Gastroesophageal sphincter (tissue), 3 donors: ENCODE results near the gene OR2H1.

Experiments used
- EP300 ChIP-seq: sonication (generic); formaldehyde crosslinking; IDR thresholded peaks from one replicate; pipeline ENCODE4 v1.6.1; 2017; ENCODE audit warnings: antibody characterized with exemption, mild to moderate bottlenecking
- POLR2A ChIP-seq, 2 donors: fragments of 450-650 bp; IDR thresholded peaks; one replicate each; pipeline ENCODE4 v1.6.1; 2017; ENCODE audit warnings: antibody characterized with exemption in 2 of 2, mild to moderate bottlenecking in 2 of 2, moderate library complexity in 1 of 2
- POLR2AphosphoS5 ChIP-seq: sonication (generic); formaldehyde crosslinking; IDR thresholded peaks from one replicate; pipeline ENCODE4 v1.6.1; 2017; ENCODE audit warnings: antibody characterized with exemption
- TF ChIP-seq, protein P1 (sequence below), 4 experiments: fragments of 200-600 bp in 2 of 4; fragments of 450-650 bp in 2 of 4; sonication (generic) in 1 of 4; IDR thresholded peaks; one replicate each; pipeline ENCODE4 v1.5.1; 2017 to 2019; ENCODE audit warnings: antibody characterized with exemption in 4 of 4, mild to moderate bottlenecking in 2 of 4, moderate library complexity in 2 of 4

DNA sequence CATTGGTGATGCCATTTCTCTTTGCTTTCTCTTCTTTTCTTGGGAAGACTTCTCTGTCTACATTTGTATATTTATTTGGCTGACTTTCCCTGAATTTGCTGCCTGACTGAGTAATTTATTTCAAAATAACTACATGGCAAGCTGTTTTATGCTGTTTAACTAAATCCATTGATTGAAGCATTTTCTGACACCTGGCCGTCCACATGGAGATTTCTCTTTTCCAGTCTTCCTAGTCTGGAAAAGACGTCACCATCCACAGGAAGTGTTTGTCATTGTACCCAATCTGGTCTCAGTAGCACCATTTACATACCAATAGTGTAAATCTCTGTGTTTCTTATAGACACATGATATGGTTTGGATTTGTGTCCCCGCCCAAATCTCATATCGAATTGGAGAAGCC lies 40.0 kb downstream of the OR2H1 start:
- TF ChIP-seq, protein P1, sequence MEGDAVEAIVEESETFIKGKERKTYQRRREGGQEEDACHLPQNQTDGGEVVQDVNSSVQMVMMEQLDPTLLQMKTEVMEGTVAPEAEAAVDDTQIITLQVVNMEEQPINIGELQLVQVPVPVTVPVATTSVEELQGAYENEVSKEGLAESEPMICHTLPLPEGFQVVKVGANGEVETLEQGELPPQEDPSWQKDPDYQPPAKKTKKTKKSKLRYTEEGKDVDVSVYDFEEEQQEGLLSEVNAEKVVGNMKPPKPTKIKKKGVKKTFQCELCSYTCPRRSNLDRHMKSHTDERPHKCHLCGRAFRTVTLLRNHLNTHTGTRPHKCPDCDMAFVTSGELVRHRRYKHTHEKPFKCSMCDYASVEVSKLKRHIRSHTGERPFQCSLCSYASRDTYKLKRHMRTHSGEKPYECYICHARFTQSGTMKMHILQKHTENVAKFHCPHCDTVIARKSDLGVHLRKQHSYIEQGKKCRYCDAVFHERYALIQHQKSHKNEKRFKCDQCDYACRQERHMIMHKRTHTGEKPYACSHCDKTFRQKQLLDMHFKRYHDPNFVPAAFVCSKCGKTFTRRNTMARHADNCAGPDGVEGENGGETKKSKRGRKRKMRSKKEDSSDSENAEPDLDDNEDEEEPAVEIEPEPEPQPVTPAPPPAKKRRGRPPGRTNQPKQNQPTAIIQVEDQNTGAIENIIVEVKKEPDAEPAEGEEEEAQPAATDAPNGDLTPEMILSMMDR (IDR thresholded peaks at IDR 0.05), result no peak
- TF ChIP-seq POLR2A (IDR thresholded peaks at IDR 0.05) (no peak), EP300 (no peak), POLR2AphosphoS5 (no peak)
